ENCODE measurements around the gene FYN. TPM values are rescaled to one million over a fixed set of nuclear protein-coding genes. Genes with fewer than 3 reads are reported as not detected.

The FYN gene
- total and polyA plus RNA-seq, 10 of the 15 experiments (the other 5 are each of a cell fraction or from before 2014, with no cell fraction given), result 51.4 to 247 (median 138) TPM

GRCh38 chr6:111866857-111867256, 6.4 kb downstream of the FYN start:
- Histone ChIP-seq H3K9ac (ENCODE audit: control insufficient read depth, insufficient read depth, low read length) (no peak overlapping the region), H3K4me3 (peak overlapping the region; percentile 10; the same call in 1 of the 2 replicates), H3K36me3 (ENCODE audit: control insufficient read depth in 2 of 2, insufficient read depth in 2 of 2, low read length in 1 of 2) (peaks cover 0 to 3% of the 10 kb centered on the region in 2 experiments; a peak in 1 of 4 replicates), H3K27me3 (replicated peaks in 1 of 2; ENCODE audit: control insufficient read depth in 2 of 2, insufficient read depth in 2 of 2, low read length in 1 of 2) (no peaks in the 10 kb centered on the region), H3K9me3 (replicated peaks; ENCODE audit: control insufficient read depth, insufficient read depth, low read length) (no peaks in the 10 kb centered on the region), H3K79me2 (ENCODE audit: control insufficient read depth, insufficient read depth, low read length) (peaks cover 95% of the 10 kb centered on the region), H4K20me1 (ENCODE audit: control insufficient read depth, insufficient read depth) (no peaks in the 10 kb centered on the region; the same call in 1 of the 2 replicates), H3K4me1 (ENCODE audit: control insufficient read depth, insufficient read depth, low read length) (peaks cover 16% of the 10 kb centered on the region), H3K27ac (ENCODE audit: control insufficient read depth, insufficient read depth) (no peak overlapping the region), H3K4me2 (ENCODE audit: control insufficient read depth, insufficient read depth) (peak overlapping the region; percentile 12; the same call in 1 of the 2 replicates), H2AFZ (ENCODE audit: control insufficient read depth, low read depth, low read length) (no peak overlapping the region)
- 17% methylated on average over 2 of the region's 2 CpGs for WGBS (ENCODE audit: insufficient coverage, insufficient replicate concordance, low lambda C conversion rate, missing lambda C conversion rate)
- intact Hi-C loops (cut with micrococcal nuclease; ENCODE audit: unreplicated experiment) (no loop called here), in situ Hi-C loops (cut with MboI) (no loop called here)
- no peak for FAIRE-seq
- no TSS peak for BruUV-seq (replicated peaks)
- CTCF ChIA-PET, result interaction anchor here (1.3 to 2.0 kb wide), 3 partner anchors 21 to 157 kb away, joined by 4 to 6 read pairs (median 4); no protein-coding TSS in a partner anchor
- SMC1A ChIA-PET (ENCODE audit: uncharacterized antibody, unreplicated experiment), result interaction anchor here (1.0 to 9.5 kb wide), 9 partner anchors 12 to 140 kb away, joined by 3 to 65 read pairs (median 8); no protein-coding TSS in a partner anchor
- ATAC-seq, result no peak
- POLR2A ChIA-PET, result interaction anchor here (1.1 kb wide), 1 partner anchor 101 kb away, joined by 3 read pairs; no protein-coding TSS in a partner anchor
- DNase-seq (ENCODE audit: low read depth, low spot score), result no peak
- RAD21 ChIA-PET (ENCODE audit: unreplicated experiment), result interaction anchor here (0.7 to 2.4 kb wide), 5 partner anchors 17 to 97 kb away, joined by 3 to 12 read pairs (median 4); no protein-coding TSS in a partner anchor
- no peak for TF ChIP-seq IKZF1 (conservative IDR thresholded peaks at IDR 0.05)
- TF ChIP-seq CBX5 (IDR thresholded peaks at IDR 0.05; ENCODE audit: low read depth), result no peak
- TF ChIP-seq E2F4 (IDR thresholded peaks at IDR 0.05; ENCODE audit: low read depth, low read length), result no peak
- no peak for TF ChIP-seq ATF2 (IDR thresholded peaks at IDR 0.05; ENCODE audit: low read length)
- no peak for TF ChIP-seq CHD2 (IDR thresholded peaks at IDR 0.05; ENCODE audit: borderline replicate concordance, low read depth, low read length)
- TF ChIP-seq REST (IDR thresholded peaks at IDR 0.05; ENCODE audit: low read depth, low read length), result no peak
- TF ChIP-seq RAD51 (IDR thresholded peaks at IDR 0.05), result no peak
- TF ChIP-seq EZH2 (IDR thresholded peaks at IDR 0.05; ENCODE audit: borderline replicate concordance, control insufficient read depth, low read depth, low read length), result no peak
- no peak for TF ChIP-seq NFIC (IDR thresholded peaks at IDR 0.05; ENCODE audit: low read depth, low read length)
- TF ChIP-seq ELK1 (IDR thresholded peaks at IDR 0.05; ENCODE audit: low read depth, low read length), result no peak
- no peak for TF ChIP-seq USF2 (IDR thresholded peaks at IDR 0.05; ENCODE audit: borderline replicate concordance, low read depth, low read length)
- no peak for TF ChIP-seq ETV6 (conservative IDR thresholded peaks at IDR 0.05 in 1 of 2, IDR thresholded peaks at IDR 0.05 in 1 of 2; ENCODE audit: borderline replicate concordance in 1 of 2, low read depth in 1 of 2)
- TF ChIP-seq ZNF207 (IDR thresholded peaks at IDR 0.05; ENCODE audit: borderline replicate concordance), result no peak
- no peak for TF ChIP-seq SMARCA5 (IDR thresholded peaks at IDR 0.05)
- no peak for TF ChIP-seq LARP7 (IDR thresholded peaks at IDR 0.05)
